Activated CD8-positive, alpha-beta memory T cell treated with anti-CD3 and anti-CD28 coated beads, Interleukin-2, amount 10 ng/mL, durations not matched to agents 7 days and 5 days (primary cell): ENCODE data around the gene FAM13A. TPM values are rescaled to one million over a fixed set of nuclear protein-coding genes. Genes with fewer than 3 reads are reported as not detected.
A peak's percentile ranks its signal among the peaks of the same experiment; 100 is the strongest.

Source experiments
- ATAC-seq: fragments of 150-1000 bp; cut with Tn5 transposase; one replicate; pipeline ENCODE4 v1.10.0; 2021; ENCODE audit warnings: moderate library complexity
- CTCF ChIA-PET: fragments of 350-600 bp; sonication (Branson Sonifier 250); formaldehyde crosslinking; loops from one replicate; lab custom pipeline; 2021; ENCODE audit warnings: antibody characterized with exemption; lab: Charles Lee
- DNase-seq: peaks from one replicate; pipeline ENCODE4 v3.0.0-alpha.2; 2020
- H3K27ac Mint-ChIP-seq: one replicate; pipeline ENCODE4 v1.8.0; 2021; ENCODE audit warnings: mild to moderate bottlenecking, mixed read lengths
- H3K27me3 Mint-ChIP-seq: one replicate; pipeline ENCODE4 v1.8.0; 2021; ENCODE audit warnings: mixed read lengths
- H3K36me3 Mint-ChIP-seq: one replicate; pipeline ENCODE4 v1.8.0; 2021; ENCODE audit warnings: mild to moderate bottlenecking, mixed read lengths
- H3K4me1 Mint-ChIP-seq: one replicate; pipeline ENCODE4 v1.8.0; 2021; ENCODE audit warnings: mixed read lengths
- H3K4me3 Mint-ChIP-seq: one replicate; pipeline ENCODE4 v1.8.0; 2021; ENCODE audit warnings: mild to moderate bottlenecking, moderate library complexity, mixed read lengths
- H3K9me3 Mint-ChIP-seq: one replicate; pipeline ENCODE4 v1.8.0; 2022; ENCODE audit warnings: low read depth, mixed read lengths
- total RNA-seq, 2 experiments: library from RNA; stranded (reverse); gene quantifications; one replicate each; pipeline ENCODE4 v1.2.3, GENCODE V29; 2021

Gene FAM13A
- total RNA-seq, 2 experiments from 2014 or later = 1.8 to 7.2 TPM

GRCh38 chr4:88793475-88793874 is 263.5 kb downstream of the FAM13A start:
- H3K27me3 Mint-ChIP-seq = peaks cover 31% of the 10 kb centered on the region
- DNase-seq (no peak), ATAC-seq (peak; percentile 36)
- no peak overlapping the region for H3K4me3 Mint-ChIP-seq
- peaks cover 18% of the 10 kb centered on the region for H3K4me1 Mint-ChIP-seq
- CTCF ChIA-PET = no interaction called here
- H3K27ac Mint-ChIP-seq = no peak overlapping the region
- peaks cover 3% of the 10 kb centered on the region for H3K36me3 Mint-ChIP-seq
- H3K9me3 Mint-ChIP-seq = no peaks in the 10 kb centered on the region

- Mint-ChIP-seq H3K9me3 (no peaks in the 10 kb centered on the region), H3K4me3 (no peak overlapping the region)
These were observed 264.2 kb downstream of the FAM13A start for GRCh38 chr4:88792821-88793220.

DNA sequence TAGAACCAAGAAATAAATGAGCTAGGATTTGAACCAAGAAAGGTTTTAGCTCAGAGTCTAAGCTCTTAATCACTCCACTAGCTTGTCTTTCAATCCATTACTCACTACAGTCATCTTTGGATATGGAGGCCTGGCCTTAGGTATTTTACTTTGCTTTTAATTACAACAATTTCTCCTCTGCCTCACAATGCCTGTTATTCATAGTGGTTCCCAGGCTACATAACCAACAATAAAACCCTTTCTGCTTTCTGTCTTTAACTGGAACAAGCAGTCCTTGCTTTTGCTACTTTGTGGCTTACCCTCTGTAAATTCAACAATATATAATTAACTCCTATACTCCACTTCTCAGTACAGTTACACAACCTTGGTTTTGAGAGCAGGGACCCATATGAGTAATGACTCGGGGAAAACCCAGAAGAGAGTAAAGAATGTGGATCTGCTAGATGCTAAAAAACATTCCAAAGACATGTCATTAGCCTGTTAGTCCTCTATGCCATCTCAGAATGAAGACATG is 264.7 kb downstream of the FAM13A start:
- ATAC-seq (peak; percentile 58), DNase-seq (no peak)
- peaks cover 18% of the 10 kb centered on the region for H3K4me1 Mint-ChIP-seq
- CTCF ChIA-PET = interaction anchor here (3.3 kb wide), 1 partner anchor 253 kb away, joined by 15 read pairs; no protein-coding TSS in a partner anchor
- peaks cover 3% of the 10 kb centered on the region for H3K36me3 Mint-ChIP-seq
- H3K27ac Mint-ChIP-seq = no peak overlapping the region
- H3K27me3 Mint-ChIP-seq = peaks cover 26% of the 10 kb centered on the region
- no peak overlapping the region for H3K4me3 Mint-ChIP-seq
- H3K9me3 Mint-ChIP-seq = no peaks in the 10 kb centered on the region

More at GRCh38 chr4:88792821-88793220, 264.2 kb downstream of the FAM13A start:
- Mint-ChIP-seq H3K27ac (no peak overlapping the region), H3K36me3 (peaks cover 3% of the 10 kb centered on the region), H3K27me3 (peaks cover 28% of the 10 kb centered on the region), H3K4me1 (peaks cover 18% of the 10 kb centered on the region)
- CTCF ChIA-PET = no interaction called here
- no peak for DNase-seq
- no peak for ATAC-seq

DNA sequence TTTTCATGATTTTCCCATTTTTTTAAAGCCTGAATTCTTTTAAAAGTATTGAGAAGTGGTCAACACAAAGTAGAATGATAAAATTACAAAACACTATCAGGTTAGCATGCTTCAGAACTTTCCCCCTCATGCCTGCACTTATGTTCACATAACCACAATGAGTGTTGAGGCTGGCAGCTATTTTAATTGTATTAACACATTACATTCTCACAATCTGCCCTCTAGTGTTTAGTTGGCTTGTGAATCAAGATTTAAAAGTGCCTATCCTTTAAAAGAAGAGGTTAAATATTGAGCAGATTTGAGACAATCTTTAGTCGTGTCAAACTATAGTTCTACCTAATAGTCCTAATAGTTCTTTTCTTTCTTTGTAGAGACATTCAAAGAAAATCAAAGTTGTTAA is 265.7 kb downstream of the FAM13A start:
- peaks cover 18% of the 10 kb centered on the region for H3K27me3 Mint-ChIP-seq
- no peak overlapping the region for H3K4me3 Mint-ChIP-seq
- peaks cover 18% of the 10 kb centered on the region for H3K4me1 Mint-ChIP-seq
- H3K36me3 Mint-ChIP-seq = peaks cover 3% of the 10 kb centered on the region
- ATAC-seq (no peak), DNase-seq (no peak)
- H3K9me3 Mint-ChIP-seq = no peaks in the 10 kb centered on the region
- CTCF ChIA-PET = interaction anchor here (0.7 to 3.3 kb wide), 3 partner anchors 28 to 252 kb away, joined by 3 to 15 read pairs (median 4); no protein-coding TSS in a partner anchor
- H3K27ac Mint-ChIP-seq = no peak overlapping the region

GRCh38 chr4:88788895-88789294 is 268.1 kb downstream of the FAM13A start:
- H3K36me3 Mint-ChIP-seq = peaks cover 5% of the 10 kb centered on the region
- no peak for DNase-seq
- no peak for ATAC-seq
- CTCF ChIA-PET = no interaction called here
- no peak overlapping the region for H3K4me3 Mint-ChIP-seq
- H3K9me3 Mint-ChIP-seq = no peaks in the 10 kb centered on the region
- H3K27ac Mint-ChIP-seq = no peak overlapping the region
- H3K4me1 Mint-ChIP-seq = peaks cover 16% of the 10 kb centered on the region
- H3K27me3 Mint-ChIP-seq = peaks cover 18% of the 10 kb centered on the region

DNA sequence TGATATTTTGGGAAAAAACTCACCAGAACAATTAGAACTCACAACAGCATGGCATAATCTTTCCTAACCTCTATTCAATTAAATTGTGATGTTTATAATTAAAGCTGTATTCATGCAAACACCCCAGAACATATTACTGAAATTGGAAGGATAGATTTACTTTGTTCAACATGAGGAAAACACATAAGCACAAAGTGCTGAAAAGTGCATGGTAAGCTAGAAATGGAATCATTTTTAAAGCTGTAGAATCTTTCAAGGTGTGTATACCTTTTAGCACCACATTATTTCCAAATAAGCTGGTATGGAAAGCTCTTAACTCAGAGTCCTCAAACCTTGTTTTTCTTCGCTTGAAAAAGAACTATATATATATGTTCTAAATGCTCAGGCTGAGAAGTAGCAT is 268.6 kb downstream of the FAM13A start:
- peaks cover 5% of the 10 kb centered on the region for H3K36me3 Mint-ChIP-seq
- no peak overlapping the region for H3K27ac Mint-ChIP-seq
- ATAC-seq (no peak), DNase-seq (no peak)
- CTCF ChIA-PET = no interaction called here
- H3K4me3 Mint-ChIP-seq = no peak overlapping the region
- peaks cover 18% of the 10 kb centered on the region for H3K27me3 Mint-ChIP-seq
- no peaks in the 10 kb centered on the region for H3K9me3 Mint-ChIP-seq
- peaks cover 12% of the 10 kb centered on the region for H3K4me1 Mint-ChIP-seq

GRCh38 chr4:88786011-88786410 is 271.0 kb downstream of the FAM13A start:
- no peak overlapping the region for H3K4me3 Mint-ChIP-seq
- no peak overlapping the region for H3K27ac Mint-ChIP-seq
- H3K4me1 Mint-ChIP-seq = no peaks in the 10 kb centered on the region
- peaks cover 5% of the 10 kb centered on the region for H3K36me3 Mint-ChIP-seq
- CTCF ChIA-PET = interaction anchor here (1.7 kb wide), 1 partner anchor 567 kb away, joined by 5 read pairs; no protein-coding TSS in a partner anchor
- ATAC-seq (no peak), DNase-seq (no peak)
- H3K9me3 Mint-ChIP-seq = no peaks in the 10 kb centered on the region
- H3K27me3 Mint-ChIP-seq = peaks cover 9% of the 10 kb centered on the region

- Mint-ChIP-seq H3K27ac (no peak overlapping the region), H3K27me3 (no peaks in the 10 kb centered on the region), H3K4me1 (no peaks in the 10 kb centered on the region), H3K4me3 (no peak overlapping the region), H3K36me3 (peaks cover 1% of the 10 kb centered on the region), H3K9me3 (no peaks in the 10 kb centered on the region)
- CTCF ChIA-PET = no interaction called here
- DNase-seq = no peak
- ATAC-seq = no peak
These were observed 276.6 kb downstream of the FAM13A start for GRCh38 chr4:88780389-88780788.

- H3K4me3 Mint-ChIP-seq = no peak overlapping the region
- H3K36me3 Mint-ChIP-seq = peaks cover 7% of the 10 kb centered on the region
- H3K9me3 Mint-ChIP-seq = no peaks in the 10 kb centered on the region
- CTCF ChIA-PET = no interaction called here
- peaks cover 4% of the 10 kb centered on the region for H3K27me3 Mint-ChIP-seq
- ATAC-seq = no peak
- H3K4me1 Mint-ChIP-seq = no peaks in the 10 kb centered on the region
- H3K27ac Mint-ChIP-seq = no peak overlapping the region
- DNase-seq = no peak
These were observed 277.6 kb downstream of the FAM13A start for GRCh38 chr4:88779431-88779830.

GRCh38 chr4:88775529-88775928 is 281.5 kb downstream of the FAM13A start:
- no peaks in the 10 kb centered on the region for H3K9me3 Mint-ChIP-seq
- CTCF ChIA-PET = no interaction called here
- peaks cover 7% of the 10 kb centered on the region for H3K36me3 Mint-ChIP-seq
- ATAC-seq (no peak), DNase-seq (no peak)
- no peaks in the 10 kb centered on the region for H3K4me1 Mint-ChIP-seq
- peaks cover 4% of the 10 kb centered on the region for H3K27me3 Mint-ChIP-seq
- H3K27ac Mint-ChIP-seq = no peak overlapping the region
- no peak overlapping the region for H3K4me3 Mint-ChIP-seq

GRCh38 chr4:88775026-88775425 is 282.0 kb downstream of the FAM13A start:
- ATAC-seq (no peak), DNase-seq (no peak)
- Mint-ChIP-seq H3K4me3 (no peak overlapping the region), H3K27ac (no peak overlapping the region), H3K36me3 (peaks cover 7% of the 10 kb centered on the region), H3K4me1 (no peaks in the 10 kb centered on the region), H3K27me3 (peaks cover 4% of the 10 kb centered on the region), H3K9me3 (no peaks in the 10 kb centered on the region)
- CTCF ChIA-PET = no interaction called here

DNA sequence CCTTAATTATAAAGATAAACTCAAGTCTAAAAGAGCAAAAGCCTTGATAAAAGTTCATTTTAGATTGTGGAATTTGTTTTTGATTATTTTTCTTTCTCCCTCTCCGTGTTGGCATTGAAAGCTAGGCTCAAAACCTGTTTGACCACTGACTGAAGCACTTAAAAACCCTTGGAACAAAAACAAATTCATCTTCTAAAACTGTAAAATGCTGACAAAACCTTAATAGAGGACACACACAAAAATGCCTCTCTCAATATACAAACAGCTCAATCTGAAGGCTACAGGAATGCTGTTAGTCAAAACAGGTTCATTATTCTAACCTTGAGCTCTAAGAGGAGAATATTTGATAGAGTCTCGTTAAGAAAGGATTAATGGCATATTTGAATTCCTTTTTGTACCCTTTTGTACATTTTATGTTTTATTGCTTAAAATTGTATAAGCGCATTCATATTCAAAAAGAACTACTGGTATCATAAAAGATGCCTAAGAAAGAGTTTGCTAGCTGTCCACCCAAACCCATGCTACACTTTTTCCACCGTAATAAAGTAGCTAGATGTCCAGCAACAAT is 285.0 kb downstream of the FAM13A start:
- no peak for ATAC-seq
- CTCF ChIA-PET = interaction anchor here (0.5 to 1.2 kb wide), 3 partner anchors 12 to 872 kb away, joined by 3 read pairs; no protein-coding TSS in a partner anchor
- H3K27ac Mint-ChIP-seq = no peak overlapping the region

GRCh38 chr4:88765729-88766128 is 291.3 kb downstream of the FAM13A start:
- ATAC-seq (no peak), DNase-seq (no peak)
- Mint-ChIP-seq H3K4me3 (no peak overlapping the region), H3K9me3 (no peaks in the 10 kb centered on the region), H3K4me1 (peaks cover 12% of the 10 kb centered on the region), H3K27ac (no peak overlapping the region), H3K36me3 (peaks cover 1% of the 10 kb centered on the region), H3K27me3 (peaks cover 4% of the 10 kb centered on the region)
- CTCF ChIA-PET = no interaction called here

More for the DNA sequence above, 285.0 kb downstream of the FAM13A start:
- Mint-ChIP-seq H3K4me1 (no peaks in the 10 kb centered on the region), H3K36me3 (peaks cover 7% of the 10 kb centered on the region), H3K27me3 (peaks cover 4% of the 10 kb centered on the region), H3K9me3 (no peaks in the 10 kb centered on the region), H3K4me3 (no peak overlapping the region)
- no peak for DNase-seq

DNA sequence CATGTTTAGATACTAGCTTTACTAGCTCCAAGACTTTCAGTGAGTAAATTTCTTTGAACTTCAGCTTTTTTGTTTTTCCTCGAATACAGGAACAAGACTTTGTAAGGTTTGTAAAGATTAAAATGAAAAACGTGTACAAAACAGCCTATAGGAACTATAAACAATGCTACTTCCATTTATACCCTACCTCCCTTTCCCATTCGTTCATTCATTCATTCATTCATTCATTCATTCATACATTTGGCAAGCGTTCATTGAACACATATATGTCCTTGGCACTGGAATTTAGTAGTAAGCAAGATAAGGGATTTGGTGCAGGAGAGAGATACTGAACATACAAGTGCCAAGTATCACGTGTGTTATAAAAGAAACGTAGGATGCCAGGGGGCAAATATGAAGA is 293.9 kb downstream of the FAM13A start:
- Mint-ChIP-seq H3K4me1 (peaks cover 12% of the 10 kb centered on the region), H3K4me3 (no peak overlapping the region), H3K27ac (no peak overlapping the region), H3K27me3 (peaks cover 4% of the 10 kb centered on the region), H3K36me3 (peaks cover 1% of the 10 kb centered on the region), H3K9me3 (no peaks in the 10 kb centered on the region)
- ATAC-seq = no peak
- no peak for DNase-seq
- CTCF ChIA-PET = no interaction called here
